K562 (cell line): ENCODE results near the gene RALB. TPM values are rescaled to one million over a fixed set of nuclear protein-coding genes. Genes with fewer than 3 reads are reported as not detected.

Experiments
- ATAC-seq: fragments of 200-7000 bp; cut with Tn5 transposase; 3 replicates; pipeline ENCODE4 v1.9.1; 2020; ENCODE audit warnings: moderate library complexity
- BruUV-seq: library from RNA; stranded (reverse); fragments of 400-500 nt; replicated peaks from 2 replicates; lab custom pipeline; 2021; lab: Mats Ljungman, UMichigan
- CTCF ChIA-PET: fragments of 300-600 bp; formaldehyde crosslinking; extraction: SDS; loops from one replicate; lab custom pipeline; 2021; ENCODE audit warnings: low intra/inter-chr PET ratio; lab: Yijun Ruan, JAX
- POLR2A ChIA-PET: fragments of 300-600, 350-650 bp; sonication (Branson Sonifier 250); formaldehyde crosslinking; extraction: SDS; loops from one replicate; lab custom pipeline; 2021; ENCODE audit warnings: antibody characterized with exemption, inconsistent platforms; lab: Yijun Ruan, JAX
- DNase-seq, 4 experiments: peaks; one replicate each; pipeline versions ENCODE4 v3.0.0 to v3.0.0-alpha.2; 2011 to 2018; ENCODE audit warnings: low spot score in 3 of 4, mixed read lengths in 3 of 4; ENCODE audit errors: extremely low read depth in 1 of 4
- FAIRE-seq: peaks from 2 replicates; lab custom pipeline; 2011; peaks lifted over from hg19 to GRCh38; lab: Jason Lieb, UNC
- H2AFZ ChIP-seq: 2 replicates; pipeline ENCODE4 v1.6.0; 2011; ENCODE audit warnings: low read depth, low read length, control low read depth, inconsistent platforms
- H3K27ac ChIP-seq: fragments of 200-600 bp; 3 replicates; pipeline ENCODE4 v1.8.0; 2011; ENCODE audit warnings: low read depth, mild to moderate bottlenecking, control low read depth, inconsistent platforms, low read length, moderate library complexity, mixed read lengths; ENCODE audit errors: extremely low read depth
- H3K27me3 ChIP-seq, 2 experiments: fragments of 300-600 bp in 1 of 2; 2 replicates in 1 of 2; 3 replicates in 1 of 2; pipeline versions ENCODE4 v1.6.0 to v1.8.0; 2011; ENCODE audit warnings: inconsistent platforms in 2 of 2, low read length in 2 of 2, mild to moderate bottlenecking in 1 of 2, mixed read lengths in 1 of 2, moderate library complexity in 1 of 2; ENCODE audit not compliant: control insufficient read depth in 2 of 2, insufficient read depth in 2 of 2
- H3K36me3 ChIP-seq: fragments of 300-600 bp; 3 replicates; pipeline ENCODE4 v1.8.0; 2011; ENCODE audit warnings: mild to moderate bottlenecking, low read length, inconsistent platforms; ENCODE audit not compliant: control insufficient read depth, insufficient read depth
- H3K4me1 ChIP-seq, 2 experiments: fragments of 200-600 bp in 1 of 2; replicated peaks in 1 of 2; 2 replicates in 1 of 2; 3 replicates in 1 of 2; pipeline versions ENCODE4 v1.5.1 to v1.8.0; 2011; ENCODE audit warnings: inconsistent platforms in 2 of 2, low read length in 2 of 2, mild to moderate bottlenecking in 1 of 2, mixed read lengths in 1 of 2, moderate library complexity in 1 of 2; ENCODE audit not compliant: control insufficient read depth in 2 of 2, insufficient read depth in 2 of 2
- H3K4me2 ChIP-seq: 2 replicates; pipeline ENCODE4 v1.6.1; 2011; ENCODE audit warnings: low read length, control low read depth, inconsistent platforms, mixed read lengths; ENCODE audit not compliant: insufficient read depth
- H3K4me3 ChIP-seq: fragments of 200-600 bp; sonication (generic), shearing (Covaris generic); 2 replicates; pipeline ENCODE4 v1.5.1; 2016; ENCODE audit warnings: control low read depth, inconsistent platforms
- H3K79me2 ChIP-seq: fragments of 200-600 bp; 3 replicates; pipeline ENCODE4 v1.8.0; 2011; ENCODE audit warnings: low read length, inconsistent platforms; ENCODE audit not compliant: control insufficient read depth, insufficient read depth
- H3K9ac ChIP-seq, 2 experiments: 2 replicates each; pipeline versions ENCODE4 v1.6.0 to v1.6.1; 2011; ENCODE audit warnings: low read depth in 2 of 2, low read length in 2 of 2, control low read depth in 1 of 2, inconsistent platforms in 1 of 2, mild to moderate bottlenecking in 1 of 2, mixed read lengths in 1 of 2; ENCODE audit not compliant: insufficient read depth in 1 of 2
- H3K9me1 ChIP-seq: one replicate; pipeline ENCODE4 v1.6.0; 2011; ENCODE audit warnings: inconsistent platforms, mild to moderate bottlenecking, low read length, moderate library complexity; ENCODE audit not compliant: control insufficient read depth, insufficient read depth
- H3K9me3 ChIP-seq: replicated peaks from 2 replicates; pipeline ENCODE4 v1.5.1; 2011; ENCODE audit warnings: low read depth, low read length, inconsistent platforms; ENCODE audit not compliant: control insufficient read depth, insufficient read depth
- H4K20me1 ChIP-seq: replicated peaks from 2 replicates; pipeline ENCODE4 v1.6.1; 2011; ENCODE audit warnings: low read length, inconsistent platforms, mixed read lengths; ENCODE audit not compliant: control insufficient read depth, insufficient read depth
- ARID2 ChIP-seq: fragments of 450-650 bp; IDR thresholded peaks from 2 replicates; pipeline ENCODE4 v1.6.1; 2017; ENCODE audit warnings: antibody characterized with exemption, mild to moderate bottlenecking
- FOS ChIP-seq: IDR thresholded peaks from 3 replicates; pipeline ENCODE4 v1.6.1; 2011; ENCODE audit not compliant: insufficient read length; ENCODE audit errors: extremely low read depth
- HMGN3 ChIP-seq: IDR thresholded peaks from 2 replicates; pipeline ENCODE4 v1.6.1; 2011; ENCODE audit warnings: borderline replicate concordance, low read depth, mild to moderate bottlenecking, mixed read lengths, low read length; ENCODE audit not compliant: insufficient read length; ENCODE audit errors: extremely low read depth
- KDM5B ChIP-seq: fragments of 200-600 bp; sonication (generic); IDR thresholded peaks from 2 replicates; pipeline ENCODE4 v1.6.1; 2012; ENCODE audit warnings: low read depth, mild to moderate bottlenecking, moderate library complexity, low read length, control low read depth, inconsistent platforms; ENCODE audit not compliant: insufficient replicate concordance
- NR2C2 ChIP-seq, 2 experiments: fragments of 200-800 bp in 1 of 2; sonication (Bioruptor generic) in 1 of 2; sonication (generic) in 1 of 2; formaldehyde crosslinking in 1 of 2; IDR thresholded peaks; 2 replicates each; pipeline versions ENCODE4 v1.6.1 to v1.8.0; 2016 to 2022; ENCODE audit warnings: mild to moderate bottlenecking in 1 of 2, missing compliant biosample characterization in 1 of 2, missing genetic modification characterization in 1 of 2, missing genetic modification reagents in 1 of 2
- PTRF ChIP-seq: fragments of 450-650 bp; IDR thresholded peaks from 2 replicates; pipeline ENCODE4 v1.6.1; 2016; ENCODE audit warnings: mild to moderate bottlenecking, missing genetic modification characterization, missing compliant biosample characterization
- ZBTB12 ChIP-seq: fragments of 250-450 bp; sonication (Bioruptor Pico); IDR thresholded peaks from 2 replicates; pipeline ENCODE4 v1.4.0; 2020
- WGBS: fragments of 100-300 bp; shearing (Covaris generic); methylation state at CpG from one replicate; pipeline ENCODE4 v1.1.6; 2016; ENCODE audit warnings: low coverage, mixed read lengths; ENCODE audit not compliant: insufficient coverage; ENCODE audit errors: missing lambda C conversion rate; 5-methylcytosine and 5-hydroxymethylcytosine counted together
- in situ Hi-C: fragments of 300-500 bp; cut with MboI; formaldehyde crosslinking; loops from 4 replicates; pipeline ENCODE4 v1.15.0; 2018; ENCODE audit warnings: inconsistent platforms, mixed read lengths
- intact Hi-C: fragments of 100-400 bp; cut with micrococcal nuclease; formaldehyde crosslinking; loops from 2 replicates; pipeline ENCODE4 v1.14.2; 2022
- polyA plus RNA-seq, 8 experiments: library from polyadenylated mRNA; depleted of rRNA in 4 of 8; stranded (reverse) in 5 of 8; unstranded in 3 of 8; fragments of >200 nt; fragmentation: Nextera tagmentation in 2 of 8; fragmentation: Illumina TruSeq in 1 of 8; extraction: Ambion mirVana in 2 of 8; extraction: Trizol in 1 of 8; gene quantifications; 2 replicates each; pipeline versions ENCODE4 v1.2.1 to v1.2.3, GENCODE V29; 2011 to 2014; ENCODE audit warnings: inconsistent platforms in 1 of 8, missing spikeins in 1 of 8
- total RNA-seq, 7 experiments: library from RNA; depleted of rRNA in 6 of 7; stranded (reverse); fragments of >200 nt in 6 of 7; fragmentation: Illumina TruSeq in 2 of 7; extraction: Trizol in 2 of 7; gene quantifications; 2 replicates each; pipeline versions ENCODE4 v1.2.1 to v1.2.3, GENCODE V29; 2011 to 2021; ENCODE audit warnings: low replicate concordance in 1 of 7
- TF ChIP-seq, protein P1 (sequence below): fragments of 250-450 bp; sonication (Bioruptor Pico); IDR thresholded peaks from 2 replicates; pipeline ENCODE4 v1.4.0; 2020; ENCODE audit warnings: mild to moderate bottlenecking, moderate library complexity
- TF ChIP-seq, protein P2 (sequence below): fragments of 200-800 bp; sonication (Bioruptor generic); IDR thresholded peaks from 2 replicates; pipeline ENCODE4 v1.6.1; 2017; ENCODE audit warnings: missing genetic modification characterization, missing compliant biosample characterization

RALB gene
- total and polyA plus RNA-seq, 9 of the 15 experiments (the other 6 are each of a cell fraction or from before 2014, with no cell fraction given): 14.8 to 65.6 (median 38.4) TPM

DNA sequence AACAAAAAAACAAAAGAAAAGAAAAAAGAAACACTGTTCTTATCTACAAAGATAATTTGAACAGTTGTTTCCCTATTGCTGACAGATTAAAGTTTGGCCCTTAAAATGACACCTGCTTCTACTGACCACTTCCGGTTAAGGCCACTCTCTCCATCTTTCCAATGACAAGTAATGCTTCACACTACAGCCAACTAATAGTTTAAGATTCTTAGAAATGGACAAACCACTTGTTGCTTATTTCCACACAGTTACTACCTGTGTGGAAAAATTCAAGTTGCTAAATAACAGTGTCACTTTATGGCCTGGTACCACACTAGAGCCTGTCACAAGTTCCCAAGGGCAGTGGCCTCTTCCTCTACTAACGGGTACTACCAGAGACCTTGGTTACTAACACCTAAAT is 31.9 kb upstream of the RALB start:
- no peak overlapping the region for H2AFZ ChIP-seq
- DNase-seq (no peak), ATAC-seq (no peak), FAIRE-seq (peak; percentile 37)
- BruUV-seq: no TSS peak
- peaks cover 20 to 28% of the 10 kb centered on the region in 2 experiments for H3K4me1 ChIP-seq
- intact Hi-C loops (no loop called here), in situ Hi-C loops (no loop called here)
- POLR2A ChIA-PET: no interaction called here
- 0 out of 2 replicates have a peak, but pooled peaks cover 2% of the 10 kb centered on the region for H3K9me3 ChIP-seq
- peaks cover 28% of the 10 kb centered on the region for H3K79me2 ChIP-seq
- H3K4me3 ChIP-seq: no peak overlapping the region
- H3K9ac ChIP-seq: no peak overlapping the region
- peaks cover 33% of the 10 kb centered on the region for H3K36me3 ChIP-seq
- H4K20me1 ChIP-seq: 0 out of 2 replicates have a peak, but pooled peaks cover 3% of the 10 kb centered on the region
- no peak overlapping the region for H3K27ac ChIP-seq
- H3K4me2 ChIP-seq: peak overlapping the region; percentile 24; the same call in 1 of the 2 replicates
- H3K9me1 ChIP-seq: no peaks in the 10 kb centered on the region
- no peaks in the 10 kb centered on the region for H3K27me3 ChIP-seq
- TF ChIP-seq, protein P1, sequence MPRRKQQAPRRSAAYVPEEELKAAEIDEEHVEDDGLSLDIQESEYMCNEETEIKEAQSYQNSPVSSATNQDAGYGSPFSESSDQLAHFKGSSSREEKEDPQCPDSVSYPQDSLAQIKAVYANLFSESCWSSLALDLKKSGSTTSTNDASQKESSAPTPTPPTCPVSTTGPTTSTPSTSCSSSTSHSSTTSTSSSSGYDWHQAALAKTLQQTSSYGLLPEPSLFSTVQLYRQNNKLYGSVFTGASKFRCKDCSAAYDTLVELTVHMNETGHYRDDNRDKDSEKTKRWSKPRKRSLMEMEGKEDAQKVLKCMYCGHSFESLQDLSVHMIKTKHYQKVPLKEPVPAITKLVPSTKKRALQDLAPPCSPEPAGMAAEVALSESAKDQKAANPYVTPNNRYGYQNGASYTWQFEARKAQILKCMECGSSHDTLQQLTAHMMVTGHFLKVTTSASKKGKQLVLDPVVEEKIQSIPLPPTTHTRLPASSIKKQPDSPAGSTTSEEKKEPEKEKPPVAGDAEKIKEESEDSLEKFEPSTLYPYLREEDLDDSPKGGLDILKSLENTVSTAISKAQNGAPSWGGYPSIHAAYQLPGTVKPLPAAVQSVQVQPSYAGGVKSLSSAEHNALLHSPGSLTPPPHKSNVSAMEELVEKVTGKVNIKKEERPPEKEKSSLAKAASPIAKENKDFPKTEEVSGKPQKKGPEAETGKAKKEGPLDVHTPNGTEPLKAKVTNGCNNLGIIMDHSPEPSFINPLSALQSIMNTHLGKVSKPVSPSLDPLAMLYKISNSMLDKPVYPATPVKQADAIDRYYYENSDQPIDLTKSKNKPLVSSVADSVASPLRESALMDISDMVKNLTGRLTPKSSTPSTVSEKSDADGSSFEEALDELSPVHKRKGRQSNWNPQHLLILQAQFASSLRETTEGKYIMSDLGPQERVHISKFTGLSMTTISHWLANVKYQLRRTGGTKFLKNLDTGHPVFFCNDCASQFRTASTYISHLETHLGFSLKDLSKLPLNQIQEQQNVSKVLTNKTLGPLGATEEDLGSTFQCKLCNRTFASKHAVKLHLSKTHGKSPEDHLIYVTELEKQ: no peak
- no peak for TF ChIP-seq FOS
- no peak for TF ChIP-seq PTRF
- no peak for TF ChIP-seq NR2C2 (CRISPR knock-in tag; IDR thresholded peaks at IDR 0.05)
- no peak for TF ChIP-seq NR2C2 (tag; IDR thresholded peaks at IDR 0.05)
- no peak for TF ChIP-seq ARID2
- TF ChIP-seq, protein P2, sequence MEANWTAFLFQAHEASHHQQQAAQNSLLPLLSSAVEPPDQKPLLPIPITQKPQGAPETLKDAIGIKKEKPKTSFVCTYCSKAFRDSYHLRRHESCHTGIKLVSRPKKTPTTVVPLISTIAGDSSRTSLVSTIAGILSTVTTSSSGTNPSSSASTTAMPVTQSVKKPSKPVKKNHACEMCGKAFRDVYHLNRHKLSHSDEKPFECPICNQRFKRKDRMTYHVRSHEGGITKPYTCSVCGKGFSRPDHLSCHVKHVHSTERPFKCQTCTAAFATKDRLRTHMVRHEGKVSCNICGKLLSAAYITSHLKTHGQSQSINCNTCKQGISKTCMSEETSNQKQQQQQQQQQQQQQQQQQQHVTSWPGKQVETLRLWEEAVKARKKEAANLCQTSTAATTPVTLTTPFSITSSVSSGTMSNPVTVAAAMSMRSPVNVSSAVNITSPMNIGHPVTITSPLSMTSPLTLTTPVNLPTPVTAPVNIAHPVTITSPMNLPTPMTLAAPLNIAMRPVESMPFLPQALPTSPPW (CRISPR knock-in tag): no peak
- no peak for TF ChIP-seq KDM5B
- TF ChIP-seq HMGN3: no peak
- TF ChIP-seq ZBTB12 (CRISPR knock-in tag): no peak
- whole genome bisulfite sequencing: 67% methylated on average over 2 of the region's 2 CpGs
- CTCF ChIA-PET: no interaction called here
